NCI-H524 treated with DMSO at 0.1 percent for 48 hours (cell line): ENCODE measurements around the gene PVALEF.

ENCODE experiments used
- DNase-seq: peaks from one replicate; lab custom pipeline; 2025; lab: John Stamatoyannopoulos, UW

The PVALEF gene

GRCh38 chr17:81165246-81166032 is at the start of gene PVALEF:
PVALEF (plus strand) TSS chr17:81165507; CDS start chr17:81181227, 15,720 bp downstream.
- no peak for DNase-seq

GRCh38 chr17:81115749-81116464 is 49.4 kb upstream of the PVALEF start:
- DNase-seq = no peak

GRCh38 chr17:81116704-81117103 is 48.6 kb upstream of the PVALEF start:
- no peak for DNase-seq

GRCh38 chr17:81117672-81118198 is 47.6 kb upstream of the PVALEF start:
- DNase-seq = no peak

GRCh38 chr17:81118308-81119221 is 46.7 kb upstream of the PVALEF start:
- DNase-seq = no peak

GRCh38 chr17:81119223-81120148 is 45.8 kb upstream of the PVALEF start:
- DNase-seq = no peak

- DNase-seq = no peak
These were observed 45.2 kb upstream of the PVALEF start for GRCh38 chr17:81120149-81120484.

GRCh38 chr17:81120695-81121621 is 44.3 kb upstream of the PVALEF start:
- no peak for DNase-seq

GRCh38 chr17:81121841-81122733 is 43.2 kb upstream of the PVALEF start:
- DNase-seq = no peak

- DNase-seq = no peak
These were observed 42.0 kb upstream of the PVALEF start for GRCh38 chr17:81123052-81124048.

GRCh38 chr17:81124377-81124776 is 40.9 kb upstream of the PVALEF start:
- no peak for DNase-seq

GRCh38 chr17:81125573-81126081 is 39.7 kb upstream of the PVALEF start:
- DNase-seq = no peak

- DNase-seq = no peak
These were observed 38.8 kb upstream of the PVALEF start for GRCh38 chr17:81126281-81127132.

GRCh38 chr17:81127133-81127455 is 38.2 kb upstream of the PVALEF start:
- DNase-seq = no peak

GRCh38 chr17:81127526-81128177 is 37.7 kb upstream of the PVALEF start:
- no peak for DNase-seq

- DNase-seq = no peak
These were observed 37.0 kb upstream of the PVALEF start for GRCh38 chr17:81128338-81128737.
